Activated naive CD4-positive, alpha-beta T cell treated with anti-CD3 and anti-CD28 coated beads for 36 hours (primary cell): Measurements from ENCODE around the gene DIPK1A. TPM values are rescaled to one million over a fixed set of nuclear protein-coding genes. Genes with fewer than 3 reads are reported as not detected.
"Not testable (repeated sequence)": the region's sequence is repeated elsewhere in the genome, so short reads cannot be mapped to it uniquely, and the experiment has no call there.

ENCODE experiments used
- CTCF ChIA-PET: fragments of 350-600 bp; sonication (Branson Sonifier 250); formaldehyde crosslinking; loops from one replicate; lab custom pipeline; 2021; ENCODE audit warnings: antibody characterized with exemption; lab: Charles Lee
- DNase-seq: peaks from one replicate; pipeline ENCODE4 v3.0.0-alpha.2; 2020
- H3K27ac Mint-ChIP-seq: one replicate; pipeline ENCODE4 v1.8.0; 2021; ENCODE audit warnings: mild to moderate bottlenecking, mixed read lengths
- H3K27me3 Mint-ChIP-seq: one replicate; pipeline ENCODE4 v1.8.0; 2021; ENCODE audit warnings: low read depth, mixed read lengths
- H3K36me3 Mint-ChIP-seq: one replicate; pipeline ENCODE4 v1.8.0; 2021; ENCODE audit warnings: low read depth, mixed read lengths
- H3K4me1 Mint-ChIP-seq: one replicate; pipeline ENCODE4 v1.8.0; 2021; ENCODE audit warnings: low read depth, mixed read lengths
- H3K4me3 Mint-ChIP-seq: one replicate; pipeline ENCODE4 v1.8.0; 2021; ENCODE audit warnings: mild to moderate bottlenecking, moderate library complexity, mixed read lengths
- H3K9me3 Mint-ChIP-seq: one replicate; pipeline ENCODE4 v1.8.0; 2021; ENCODE audit warnings: mixed read lengths
- intact Hi-C: fragments of 100-400 bp; cut with micrococcal nuclease; formaldehyde crosslinking; loops from one replicate; pipeline ENCODE4 v1.15.1; 2023
- total RNA-seq, 2 experiments: library from RNA; stranded (reverse); gene quantifications; one replicate each; pipeline ENCODE4 v1.2.3, GENCODE V29; 2021

Gene DIPK1A
- total RNA-seq, 2 experiments from 2014 or later, result 4.5 to 5.0 TPM

GRCh38 chr1:92902406-92902744 lies 58.9 kb downstream of the DIPK1A start:
- Mint-ChIP-seq H3K9me3 (peaks cover 13% of the 10 kb centered on the region), H3K36me3 (peaks cover 21% of the 10 kb centered on the region), H3K4me1 (peaks cover 20% of the 10 kb centered on the region), H3K27me3 (no peaks in the 10 kb centered on the region), H3K27ac (no peak overlapping the region), H3K4me3 (no peak overlapping the region)
- CTCF ChIA-PET, result interaction anchor here (0.6 to 2.5 kb wide), 7 partner anchors 47 to 309 kb away, joined by 3 to 8 read pairs (median 3); no protein-coding TSS in a partner anchor
- no peak for DNase-seq
- intact Hi-C loops, result no loop called here

DNA sequence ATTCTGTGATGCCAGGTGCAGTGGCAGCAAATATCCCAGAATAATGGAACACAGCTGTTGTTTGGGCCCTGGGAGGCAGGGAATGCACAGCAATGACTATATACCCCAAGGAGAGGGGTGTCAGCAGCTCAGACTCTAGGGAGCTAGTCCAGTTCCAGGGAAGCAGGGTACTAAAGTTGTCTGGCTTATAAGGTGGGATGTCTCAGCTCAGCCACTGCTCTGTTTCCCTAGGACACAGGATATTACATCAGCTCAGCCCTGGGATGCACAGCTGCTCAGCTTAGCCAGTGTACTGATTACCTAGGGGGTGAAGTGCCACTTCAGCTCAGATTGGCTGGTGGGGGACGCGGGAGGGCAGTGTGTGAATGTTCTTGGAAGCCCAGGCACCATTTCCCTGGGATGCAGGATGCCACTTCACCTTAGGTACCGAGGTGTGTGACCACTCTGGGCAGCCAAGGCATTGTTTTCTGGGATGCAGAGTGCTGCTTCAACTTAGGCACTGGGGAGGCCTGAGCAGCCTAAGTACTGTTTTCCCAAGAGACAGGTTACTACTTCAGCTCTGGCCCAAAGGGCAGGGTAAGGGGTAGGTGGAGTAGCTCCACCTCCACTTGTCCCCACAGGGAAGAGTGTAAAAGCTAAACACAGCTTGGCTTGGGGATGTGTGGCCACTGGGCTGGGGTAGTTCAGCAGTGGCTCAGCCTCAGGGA lies 59.4 kb downstream of the DIPK1A start:
- H3K27ac Mint-ChIP-seq, result no peak overlapping the region
- CTCF ChIA-PET, result interaction anchor here (0.6 to 2.5 kb wide), 6 partner anchors 46 to 309 kb away, joined by 3 to 8 read pairs (median 4); no protein-coding TSS in a partner anchor
- H3K27me3 Mint-ChIP-seq, result no peaks in the 10 kb centered on the region
- intact Hi-C loops, result no loop called here
- DNase-seq, result no peak
- H3K4me3 Mint-ChIP-seq, result no peak overlapping the region
- peaks cover 21% of the 10 kb centered on the region for H3K36me3 Mint-ChIP-seq
- H3K9me3 Mint-ChIP-seq, result peaks cover 13% of the 10 kb centered on the region
- peaks cover 20% of the 10 kb centered on the region for H3K4me1 Mint-ChIP-seq

GRCh38 chr1:92901126-92901525 lies 60.1 kb downstream of the DIPK1A start:
- intact Hi-C loops, result no loop called here
- Mint-ChIP-seq H3K9me3 (peaks cover 13% of the 10 kb centered on the region), H3K4me1 (peaks cover 20% of the 10 kb centered on the region), H3K27ac (no peak overlapping the region), H3K4me3 (no peak overlapping the region), H3K27me3 (no peaks in the 10 kb centered on the region), H3K36me3 (peaks cover 21% of the 10 kb centered on the region)
- no peak for DNase-seq
- CTCF ChIA-PET, result interaction anchor here (1.5 to 2.5 kb wide), 4 partner anchors 13 to 93 kb away, joined by 3 to 8 read pairs (median 4); no protein-coding TSS in a partner anchor

DNA sequence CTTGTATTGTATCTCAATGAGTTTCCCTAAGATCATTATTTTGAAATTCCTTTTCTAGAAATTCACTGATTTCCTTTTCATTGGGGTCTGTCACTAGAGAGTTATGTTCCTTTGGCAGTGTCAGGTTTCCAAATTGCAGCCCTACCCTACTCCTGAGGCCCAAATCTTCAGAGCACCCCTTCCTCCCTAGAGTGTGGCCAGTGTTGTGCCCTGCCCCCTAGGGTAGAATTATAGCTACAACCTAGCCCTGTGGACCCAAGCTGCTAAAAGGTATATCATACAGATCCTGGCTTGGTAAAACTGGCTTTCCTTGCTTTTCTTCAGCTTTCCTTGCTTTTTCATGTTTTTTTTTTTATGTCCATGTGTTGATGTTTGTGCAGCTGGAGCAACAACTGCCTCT lies 60.7 kb downstream of the DIPK1A start:
- no peaks in the 10 kb centered on the region for H3K27me3 Mint-ChIP-seq
- H3K36me3 Mint-ChIP-seq, result peaks cover 21% of the 10 kb centered on the region
- H3K4me1 Mint-ChIP-seq, result peaks cover 19% of the 10 kb centered on the region
- H3K4me3 Mint-ChIP-seq, result no peak overlapping the region
- DNase-seq, result no peak
- CTCF ChIA-PET, result interaction anchor here (0.7 to 2.5 kb wide), 4 partner anchors 12 to 123 kb away, joined by 3 to 8 read pairs (median 4); no protein-coding TSS in a partner anchor
- peaks cover 13% of the 10 kb centered on the region for H3K9me3 Mint-ChIP-seq
- H3K27ac Mint-ChIP-seq, result no peak overlapping the region
- intact Hi-C loops, result no loop called here

DNA sequence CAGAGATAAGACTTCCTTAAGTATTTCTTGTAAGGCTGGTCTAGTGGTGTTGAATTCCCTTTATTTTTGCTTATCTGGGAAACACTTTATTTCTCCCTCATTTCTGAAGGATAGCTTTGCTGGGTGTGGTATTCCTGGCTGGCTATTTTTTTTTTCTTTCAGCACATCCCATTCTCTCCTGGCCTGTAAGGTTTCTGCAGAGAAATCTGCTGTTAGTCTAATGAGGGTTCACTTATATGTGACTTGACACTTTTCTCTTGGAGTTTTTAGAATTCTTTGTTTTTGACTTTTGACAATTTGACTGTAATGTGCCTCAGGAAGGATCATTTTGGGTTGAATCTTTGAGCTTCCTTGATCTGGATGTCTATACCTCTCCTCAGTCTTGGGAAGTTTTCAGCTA lies 61.5 kb downstream of the DIPK1A start:
- CTCF ChIA-PET, result interaction anchor here (0.6 to 1.6 kb wide), 3 partner anchors 12 to 214 kb away, joined by 3 to 4 read pairs (median 3); no protein-coding TSS in a partner anchor
- Mint-ChIP-seq H3K9me3 (peaks cover 13% of the 10 kb centered on the region), H3K27me3 (no peaks in the 10 kb centered on the region), H3K27ac (no peak overlapping the region), H3K4me3 (no peak overlapping the region), H3K36me3 (peaks cover 21% of the 10 kb centered on the region), H3K4me1 (peaks cover 12% of the 10 kb centered on the region)
- DNase-seq, result no peak
- intact Hi-C loops, result no loop called here

- H3K27me3 Mint-ChIP-seq, intact Hi-C loops, H3K4me1 Mint-ChIP-seq, H3K4me3 Mint-ChIP-seq, H3K27ac Mint-ChIP-seq: not testable (repeated sequence)
- CTCF ChIA-PET, result interaction anchor here (0.7 kb wide), 2 partner anchors 68 to 116 kb away, joined by 3 read pairs; no protein-coding TSS in a partner anchor
- peak; percentile 11 for DNase-seq
- H3K36me3 Mint-ChIP-seq, result peaks cover 24% of the 10 kb centered on the region
- peaks cover 20% of the 10 kb centered on the region for H3K9me3 Mint-ChIP-seq
These were observed 63.2 kb downstream of the DIPK1A start for GRCh38 chr1:92898053-92898452.

DNA sequence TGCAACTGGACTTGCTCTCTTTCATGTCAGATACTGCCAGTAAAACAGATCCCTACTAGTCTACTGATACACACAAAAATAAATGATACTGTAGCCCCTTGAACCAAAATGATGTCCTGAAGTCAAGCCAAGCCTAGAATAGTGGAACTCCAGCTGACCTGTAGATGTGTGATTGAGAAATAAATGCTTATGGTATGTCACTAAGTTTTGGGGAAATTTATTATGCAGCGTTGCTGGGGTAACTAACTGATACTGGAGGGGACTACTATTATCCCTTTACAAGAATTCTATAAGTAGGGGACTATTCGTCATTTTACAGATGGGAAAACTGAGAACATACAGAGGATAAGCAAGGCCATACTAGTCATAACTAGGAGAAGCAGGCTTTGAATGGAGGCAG lies 73.8 kb downstream of the DIPK1A start:
- peaks cover 10% of the 10 kb centered on the region for H3K9me3 Mint-ChIP-seq
- DNase-seq, result no peak
- H3K4me3 Mint-ChIP-seq, result no peak overlapping the region
- CTCF ChIA-PET, result interaction anchor here (1.1 kb wide), 1 partner anchor 13 kb away, joined by 3 read pairs; no protein-coding TSS in a partner anchor
- peaks cover 9% of the 10 kb centered on the region for H3K36me3 Mint-ChIP-seq
- no peak overlapping the region for H3K27ac Mint-ChIP-seq
- H3K27me3 Mint-ChIP-seq, result no peaks in the 10 kb centered on the region
- intact Hi-C loops, result no loop called here
- peaks cover 25% of the 10 kb centered on the region for H3K4me1 Mint-ChIP-seq

DNA sequence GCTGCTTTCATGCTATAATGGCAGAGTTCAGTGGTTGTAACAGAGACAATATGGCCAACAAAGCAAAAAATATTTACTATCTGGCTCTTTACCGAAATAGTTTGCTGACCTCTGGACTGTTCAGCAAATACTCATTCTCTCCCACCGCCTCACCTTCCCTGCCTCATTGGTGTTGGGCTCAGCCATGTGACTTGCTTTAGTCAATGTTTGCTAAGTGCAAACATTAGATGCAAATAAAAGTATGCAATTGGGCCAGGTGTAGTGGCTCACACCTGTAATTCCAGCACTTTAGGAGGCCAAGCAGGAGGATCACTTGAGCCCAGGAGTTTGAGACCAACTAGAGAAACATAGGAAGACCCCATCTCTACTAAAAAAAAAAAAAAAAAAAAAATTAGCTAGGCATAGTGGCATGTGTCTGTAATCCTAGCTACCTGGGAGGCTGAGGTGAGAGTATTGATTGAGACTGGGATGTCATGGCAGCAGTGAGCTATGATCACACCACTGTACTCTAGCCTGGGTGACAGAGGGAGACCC lies 74.3 kb downstream of the DIPK1A start:
- Mint-ChIP-seq H3K4me1 (peaks cover 27% of the 10 kb centered on the region), H3K4me3 (no peak overlapping the region), H3K9me3 (peaks cover 7% of the 10 kb centered on the region), H3K27me3 (no peaks in the 10 kb centered on the region), H3K27ac (no peak overlapping the region), H3K36me3 (peaks cover 8% of the 10 kb centered on the region)
- no peak for DNase-seq
- intact Hi-C loops, result no loop called here
- CTCF ChIA-PET, result interaction anchor here (0.6 to 4.9 kb wide), 2 partner anchors 29 to 140 kb away, joined by 3 to 28 read pairs; no protein-coding TSS in a partner anchor

- Mint-ChIP-seq H3K9me3 (peaks cover 2% of the 10 kb centered on the region), H3K4me1 (peaks cover 34% of the 10 kb centered on the region), H3K4me3 (no peak overlapping the region), H3K27ac (no peak overlapping the region), H3K36me3 (no peaks in the 10 kb centered on the region), H3K27me3 (no peaks in the 10 kb centered on the region)
- no peak for DNase-seq
- CTCF ChIA-PET, result interaction anchor here (0.9 to 4.9 kb wide), 2 partner anchors 26 to 110 kb away, joined by 4 to 28 read pairs; no protein-coding TSS in a partner anchor
- intact Hi-C loops, result no loop called here
These were observed 77.1 kb downstream of the DIPK1A start for GRCh38 chr1:92884195-92884594.

- DNase-seq, result no peak
- CTCF ChIA-PET, result interaction anchor here (0.5 to 4.9 kb wide), 5 partner anchors 25 to 111 kb away, joined by 3 to 28 read pairs (median 3); no protein-coding TSS in a partner anchor
- Mint-ChIP-seq H3K27me3 (no peaks in the 10 kb centered on the region), H3K4me3 (no peak overlapping the region), H3K4me1 (peaks cover 33% of the 10 kb centered on the region), H3K9me3 (no peaks in the 10 kb centered on the region), H3K27ac (peak overlapping the region; percentile 64), H3K36me3 (no peaks in the 10 kb centered on the region)
- intact Hi-C loops, result no loop called here
These were observed 78.0 kb downstream of the DIPK1A start for GRCh38 chr1:92883297-92883696.

DNA sequence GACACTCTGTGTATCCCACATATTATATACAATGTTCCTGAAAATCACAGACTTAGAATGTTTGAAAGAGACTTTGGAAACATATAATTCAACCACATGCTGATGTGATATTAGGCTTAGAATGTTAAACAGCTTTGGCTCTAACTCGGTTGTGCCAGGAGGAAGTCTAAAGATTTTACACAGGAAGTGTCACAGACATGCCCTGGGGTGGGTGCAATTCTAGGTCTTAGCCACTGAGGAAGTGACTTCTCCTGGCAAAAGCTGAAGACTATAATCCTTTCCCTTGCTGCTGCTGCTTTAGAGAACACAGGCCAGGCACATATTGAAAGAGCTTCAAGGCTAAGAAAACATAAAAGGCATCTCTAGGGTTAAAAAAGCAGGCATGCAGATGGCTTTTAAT lies 78.4 kb downstream of the DIPK1A start:
- Mint-ChIP-seq H3K36me3 (no peaks in the 10 kb centered on the region), H3K9me3 (no peaks in the 10 kb centered on the region), H3K4me1 (peaks cover 36% of the 10 kb centered on the region), H3K4me3 (no peak overlapping the region), H3K27ac (peak overlapping the region; percentile 64), H3K27me3 (no peaks in the 10 kb centered on the region)
- intact Hi-C loops, result no loop called here
- DNase-seq, result peak; percentile 56
- CTCF ChIA-PET, result interaction anchor here (0.9 to 4.9 kb wide), 5 partner anchors 25 to 112 kb away, joined by 3 to 28 read pairs (median 3); partner anchors contain the start of gene DIPK1A

GRCh38 chr1:92881391-92881790 lies 79.9 kb downstream of the DIPK1A start:
- H3K27ac Mint-ChIP-seq, result no peak overlapping the region
- no peaks in the 10 kb centered on the region for H3K9me3 Mint-ChIP-seq
- no peak overlapping the region for H3K4me3 Mint-ChIP-seq
- H3K27me3 Mint-ChIP-seq, result no peaks in the 10 kb centered on the region
- CTCF ChIA-PET, result interaction anchor here (0.6 to 1.3 kb wide), 3 partner anchors 62 to 134 kb away, joined by 3 to 6 read pairs (median 3); no protein-coding TSS in a partner anchor
- intact Hi-C loops, result no loop called here
- peaks cover 44% of the 10 kb centered on the region for H3K4me1 Mint-ChIP-seq
- H3K36me3 Mint-ChIP-seq, result no peaks in the 10 kb centered on the region
- DNase-seq, result no peak
